Measurements from ENCODE around the gene STK11IP.
A peak's percentile ranks its signal among the peaks of the same experiment; 100 is the strongest.

DNA sequence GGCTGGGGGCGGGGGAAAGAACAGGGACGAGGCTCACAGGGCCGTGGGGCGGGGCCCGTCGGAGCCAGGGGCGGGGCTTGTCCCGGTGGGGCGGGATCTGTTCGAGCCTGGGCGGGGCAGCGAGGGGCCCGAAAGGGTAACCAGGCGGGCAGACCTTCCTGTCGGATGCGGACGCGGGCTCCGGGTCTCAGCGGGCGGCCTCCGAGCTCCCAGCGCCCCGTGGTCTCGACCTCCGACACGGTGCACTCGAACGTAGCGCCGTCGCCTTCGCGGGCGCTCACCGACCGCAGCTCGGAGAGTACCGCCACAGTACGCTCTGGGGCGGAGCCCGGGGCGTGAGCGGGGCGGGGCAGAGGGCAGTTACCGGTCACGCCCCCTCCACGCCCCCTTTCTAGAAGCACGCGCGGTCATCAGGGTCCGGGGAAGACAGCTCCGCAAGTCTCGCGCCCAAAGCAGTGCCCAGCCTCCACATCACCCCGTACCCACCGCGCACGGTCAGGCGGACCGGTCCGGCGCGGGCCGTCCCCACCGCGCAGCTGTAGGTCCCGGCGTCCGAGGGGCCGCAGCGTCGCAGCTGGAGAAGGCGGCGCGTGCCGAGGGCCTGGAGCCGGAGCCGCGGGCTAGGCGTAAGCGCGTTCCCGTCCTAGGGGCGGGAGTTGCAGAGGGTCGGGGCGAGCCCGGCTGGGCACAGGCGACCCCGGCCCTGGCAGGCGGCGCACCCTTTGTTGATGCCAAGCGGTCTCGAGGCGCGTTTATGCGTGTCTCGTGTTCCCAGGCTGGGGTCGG lies 45.1 kb upstream of the STK11IP start:
- TF ChIP-seq CTCF (IDR thresholded peaks at IDR 0.05) (no peak), POLR2A (IDR thresholded peaks at IDR 0.05; ENCODE audit: low read depth) (no peak), POLR2AphosphoS5 (IDR thresholded peaks at IDR 0.05) (peak; percentile 54 to 62), EP300 (IDR thresholded peaks at IDR 0.05) (no peak)
